Lower lobe of right lung (tissue), 2 donors: ENCODE results near the gene SLC47A1. TPM values are rescaled to one million over a fixed set of nuclear protein-coding genes. Genes with fewer than 3 reads are reported as not detected.

Experiments used
- ATAC-seq, 2 donors: fragments of 200-7000 bp; cut with Tn5 transposase; one replicate each; pipeline ENCODE4 v1.9.1; 2020 to 2022; ENCODE audit warnings: mild to moderate bottlenecking in 2 of 2, moderate library complexity in 2 of 2
- DNase-seq: peaks from one replicate; pipeline ENCODE4 v3.0.0-alpha.2; 2020
- H3K27ac ChIP-seq: fragments of 200-600 bp; one replicate; pipeline ENCODE4 v1.8.0; 2022
- H3K27me3 ChIP-seq: fragments of 200-600 bp; one replicate; pipeline ENCODE4 v1.8.0; 2022; ENCODE audit warnings: low read depth
- H3K36me3 ChIP-seq: fragments of 200-600 bp; one replicate; pipeline ENCODE4 v1.8.0; 2022; ENCODE audit warnings: mild to moderate bottlenecking
- H3K4me1 ChIP-seq: fragments of 200-600 bp; one replicate; pipeline ENCODE4 v1.8.0; 2022
- H3K4me3 ChIP-seq: fragments of 200-600 bp; one replicate; pipeline ENCODE4 v1.8.0; 2022; ENCODE audit warnings: mild to moderate bottlenecking
- H3K9me3 ChIP-seq: fragments of 200-600 bp; one replicate; pipeline ENCODE4 v1.8.0; 2022
- intact Hi-C: fragments of 100-400 bp; cut with DNase I; formaldehyde crosslinking; loops from one replicate; pipeline ENCODE4 v1.11.0; 2022
- total RNA-seq: library from RNA; stranded (reverse); fragmentation: NEBNext Ultra II Directional; extraction: Animal tissue kit (Norgen Biotek cat#: 25700); gene quantifications from one replicate; pipeline ENCODE4 v1.2.1, GENCODE V29; 2021
- TF ChIP-seq, protein P1 (sequence below): fragments of 200-600 bp; IDR thresholded peaks from one replicate; pipeline ENCODE4 v1.8.0; 2022; ENCODE audit warnings: antibody characterized with exemption, mild to moderate bottlenecking
- donor health status: DM: no; HTN: yes; CAD: no; lungs with severe emphysema.

Gene SLC47A1
- total RNA-seq, 1 donor from 2014 or later, result 18.6 TPM

- intact Hi-C loops, result no loop called here
- H3K27ac ChIP-seq, result no peak overlapping the region
- TF ChIP-seq, protein P1, sequence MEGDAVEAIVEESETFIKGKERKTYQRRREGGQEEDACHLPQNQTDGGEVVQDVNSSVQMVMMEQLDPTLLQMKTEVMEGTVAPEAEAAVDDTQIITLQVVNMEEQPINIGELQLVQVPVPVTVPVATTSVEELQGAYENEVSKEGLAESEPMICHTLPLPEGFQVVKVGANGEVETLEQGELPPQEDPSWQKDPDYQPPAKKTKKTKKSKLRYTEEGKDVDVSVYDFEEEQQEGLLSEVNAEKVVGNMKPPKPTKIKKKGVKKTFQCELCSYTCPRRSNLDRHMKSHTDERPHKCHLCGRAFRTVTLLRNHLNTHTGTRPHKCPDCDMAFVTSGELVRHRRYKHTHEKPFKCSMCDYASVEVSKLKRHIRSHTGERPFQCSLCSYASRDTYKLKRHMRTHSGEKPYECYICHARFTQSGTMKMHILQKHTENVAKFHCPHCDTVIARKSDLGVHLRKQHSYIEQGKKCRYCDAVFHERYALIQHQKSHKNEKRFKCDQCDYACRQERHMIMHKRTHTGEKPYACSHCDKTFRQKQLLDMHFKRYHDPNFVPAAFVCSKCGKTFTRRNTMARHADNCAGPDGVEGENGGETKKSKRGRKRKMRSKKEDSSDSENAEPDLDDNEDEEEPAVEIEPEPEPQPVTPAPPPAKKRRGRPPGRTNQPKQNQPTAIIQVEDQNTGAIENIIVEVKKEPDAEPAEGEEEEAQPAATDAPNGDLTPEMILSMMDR, result no peak
These were observed 19.4 kb downstream of the SLC47A1 start for GRCh38 chr17:19553036-19553435.

GRCh38 chr17:19554393-19554792 is 20.7 kb downstream of the SLC47A1 start:
- no peaks in the 10 kb centered on the region for H3K4me1 ChIP-seq
- TF ChIP-seq, protein P1, result no peak
- H3K27me3 ChIP-seq, result no peaks in the 10 kb centered on the region
- intact Hi-C loops, result no loop called here
- H3K4me3 ChIP-seq, result no peak overlapping the region
- H3K9me3 ChIP-seq, result peaks cover 4% of the 10 kb centered on the region
- no peak overlapping the region for H3K27ac ChIP-seq
- H3K36me3 ChIP-seq, result no peaks in the 10 kb centered on the region
- no peak for DNase-seq
- peak; percentile 57 to 67 for ATAC-seq

More at GRCh38 chr17:19553036-19553435, 19.4 kb downstream of the SLC47A1 start:
- Histone ChIP-seq H3K9me3 (no peaks in the 10 kb centered on the region), H3K36me3 (no peaks in the 10 kb centered on the region), H3K4me1 (no peaks in the 10 kb centered on the region), H3K27me3 (no peaks in the 10 kb centered on the region), H3K4me3 (no peak overlapping the region)
- ATAC-seq (peak in 1 of 2 donors; percentile 17), DNase-seq (no peak)

- Histone ChIP-seq H3K36me3 (no peaks in the 10 kb centered on the region), H3K9me3 (peaks cover 4% of the 10 kb centered on the region), H3K4me1 (no peaks in the 10 kb centered on the region), H3K27me3 (no peaks in the 10 kb centered on the region), H3K4me3 (no peak overlapping the region), H3K27ac (no peak overlapping the region)
- intact Hi-C loops, result no loop called here
- DNase-seq (no peak), ATAC-seq (no peak)
- TF ChIP-seq, protein P1, result no peak
These were observed 22.1 kb downstream of the SLC47A1 start for GRCh38 chr17:19555746-19556145.

DNA sequence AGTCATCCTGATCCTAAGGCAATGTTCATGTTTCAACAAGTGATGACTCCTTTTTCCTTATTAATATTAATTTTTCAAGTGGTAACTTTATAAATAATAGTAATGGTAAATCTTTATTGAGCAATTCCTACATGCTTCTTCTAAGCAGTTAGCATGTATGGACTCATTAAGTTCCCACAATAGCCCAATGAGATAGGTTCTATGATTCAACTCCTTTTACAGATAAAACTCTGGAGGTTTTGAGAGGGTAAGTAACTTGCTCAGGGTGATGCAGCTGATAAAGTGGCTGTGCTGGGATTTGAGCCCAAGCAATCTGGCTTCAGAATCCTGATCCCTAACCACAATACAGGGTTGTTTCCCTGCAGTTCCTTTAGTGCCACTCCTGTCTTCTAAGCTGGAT is 25.3 kb downstream of the SLC47A1 start:
- H3K4me1 ChIP-seq, result no peaks in the 10 kb centered on the region
- DNase-seq (no peak), ATAC-seq (no peak)
- H3K27me3 ChIP-seq, result peaks cover 5% of the 10 kb centered on the region
- H3K4me3 ChIP-seq, result no peak overlapping the region
- no peaks in the 10 kb centered on the region for H3K36me3 ChIP-seq
- TF ChIP-seq, protein P1, result no peak
- peaks cover 4% of the 10 kb centered on the region for H3K9me3 ChIP-seq
- intact Hi-C loops, result no loop called here
- no peak overlapping the region for H3K27ac ChIP-seq

DNA sequence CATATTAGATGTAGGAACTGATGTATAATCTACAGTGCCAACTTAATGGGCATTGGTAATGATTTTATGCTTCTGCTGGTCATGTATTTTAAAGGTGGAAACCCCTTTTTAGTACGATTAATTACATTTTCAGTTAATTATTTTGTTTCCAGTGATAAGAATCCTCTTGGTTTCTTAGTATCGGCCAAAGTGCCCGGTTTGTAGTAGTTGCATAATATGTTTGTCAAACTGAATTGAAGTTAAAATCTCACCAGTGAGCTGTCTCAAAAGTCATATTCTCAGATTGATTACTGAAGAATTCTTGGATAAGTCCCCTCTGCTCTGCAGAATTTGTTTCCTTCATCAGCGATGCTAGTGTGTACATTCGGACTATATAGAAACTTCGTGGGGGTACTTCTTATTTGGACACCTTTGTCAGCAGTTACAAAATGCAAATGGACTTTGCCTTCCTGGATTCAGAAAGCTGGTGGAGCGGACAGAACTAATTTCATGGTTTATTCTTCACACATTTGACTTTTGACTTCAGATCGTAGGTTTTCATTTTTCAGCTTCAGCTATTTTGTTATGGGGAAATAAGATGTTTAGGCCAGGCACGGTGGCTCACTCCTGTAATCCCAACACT is 28.2 kb downstream of the SLC47A1 start:
- no peak overlapping the region for H3K4me3 ChIP-seq
- peaks cover 5% of the 10 kb centered on the region for H3K27me3 ChIP-seq
- TF ChIP-seq, protein P1, result no peak
- no peaks in the 10 kb centered on the region for H3K4me1 ChIP-seq
- H3K9me3 ChIP-seq, result peaks cover 4% of the 10 kb centered on the region
- H3K36me3 ChIP-seq, result no peaks in the 10 kb centered on the region
- no peak overlapping the region for H3K27ac ChIP-seq
- intact Hi-C loops, result no loop called here
- DNase-seq (no peak), ATAC-seq (no peak)
